ENCODE measurements around the gene CADM2.

Gene CADM2

DNA sequence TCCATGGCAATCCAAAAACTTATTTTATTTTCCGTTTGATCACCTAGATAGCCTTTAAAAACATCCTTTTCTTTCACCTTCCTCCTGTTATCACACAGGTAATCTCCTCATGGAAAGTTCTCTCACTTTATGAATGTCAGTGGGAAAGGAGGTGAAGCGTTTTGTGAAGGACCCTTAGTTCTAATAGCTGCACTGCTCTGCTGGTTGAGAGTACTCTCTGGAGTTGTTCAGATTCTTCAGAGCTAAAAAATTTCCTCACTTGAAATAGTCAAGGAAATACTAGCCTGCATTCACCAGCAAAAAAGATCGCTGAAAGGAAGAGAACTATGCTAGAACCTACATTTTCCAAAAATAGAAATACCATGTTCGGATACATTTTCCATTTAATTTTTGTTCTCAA, 1097.2 kb downstream of the CADM2 start:
- ChIA-PET POLR2A (no interaction called here), CTCF (no interaction called here)
- TF ChIP-seq, protein P1, sequence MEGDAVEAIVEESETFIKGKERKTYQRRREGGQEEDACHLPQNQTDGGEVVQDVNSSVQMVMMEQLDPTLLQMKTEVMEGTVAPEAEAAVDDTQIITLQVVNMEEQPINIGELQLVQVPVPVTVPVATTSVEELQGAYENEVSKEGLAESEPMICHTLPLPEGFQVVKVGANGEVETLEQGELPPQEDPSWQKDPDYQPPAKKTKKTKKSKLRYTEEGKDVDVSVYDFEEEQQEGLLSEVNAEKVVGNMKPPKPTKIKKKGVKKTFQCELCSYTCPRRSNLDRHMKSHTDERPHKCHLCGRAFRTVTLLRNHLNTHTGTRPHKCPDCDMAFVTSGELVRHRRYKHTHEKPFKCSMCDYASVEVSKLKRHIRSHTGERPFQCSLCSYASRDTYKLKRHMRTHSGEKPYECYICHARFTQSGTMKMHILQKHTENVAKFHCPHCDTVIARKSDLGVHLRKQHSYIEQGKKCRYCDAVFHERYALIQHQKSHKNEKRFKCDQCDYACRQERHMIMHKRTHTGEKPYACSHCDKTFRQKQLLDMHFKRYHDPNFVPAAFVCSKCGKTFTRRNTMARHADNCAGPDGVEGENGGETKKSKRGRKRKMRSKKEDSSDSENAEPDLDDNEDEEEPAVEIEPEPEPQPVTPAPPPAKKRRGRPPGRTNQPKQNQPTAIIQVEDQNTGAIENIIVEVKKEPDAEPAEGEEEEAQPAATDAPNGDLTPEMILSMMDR (IDR thresholded peaks at IDR 0.05; ENCODE audit: insufficient read depth, low read length, missing control alignments) = no peak
- no peak overlapping the region for H3K4me3 ChIP-seq (ENCODE audit: low read depth, low read length)
- DNase-seq (ENCODE audit: low read depth, low spot score) = no peak

DNA sequence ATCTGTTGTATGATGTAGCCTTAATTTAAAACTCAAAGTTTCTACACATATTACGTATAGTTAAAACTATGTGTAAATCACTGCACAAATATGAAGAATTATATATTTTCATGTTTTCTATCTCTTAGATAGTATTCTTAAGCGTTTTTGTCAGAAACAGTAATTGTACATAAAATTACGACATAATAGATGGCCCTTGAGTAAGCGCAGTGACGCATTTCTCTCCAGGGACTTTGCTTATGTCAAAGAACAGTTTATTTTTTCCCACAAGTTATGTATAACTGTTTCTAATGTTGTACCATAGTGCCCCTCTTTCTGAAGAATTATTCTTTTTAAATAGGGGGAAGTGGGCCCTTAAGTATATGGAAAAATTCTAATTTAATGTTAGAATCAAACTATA, 1098.2 kb downstream of the CADM2 start:
- no peak overlapping the region for H3K4me3 ChIP-seq (ENCODE audit: low read depth, low read length)
- CTCF ChIA-PET = no interaction called here
- POLR2A ChIA-PET = no interaction called here
- TF ChIP-seq, protein P1 (IDR thresholded peaks at IDR 0.05; ENCODE audit: insufficient read depth, low read length, missing control alignments) = no peak
- DNase-seq (ENCODE audit: low read depth, low spot score) = no peak

DNA sequence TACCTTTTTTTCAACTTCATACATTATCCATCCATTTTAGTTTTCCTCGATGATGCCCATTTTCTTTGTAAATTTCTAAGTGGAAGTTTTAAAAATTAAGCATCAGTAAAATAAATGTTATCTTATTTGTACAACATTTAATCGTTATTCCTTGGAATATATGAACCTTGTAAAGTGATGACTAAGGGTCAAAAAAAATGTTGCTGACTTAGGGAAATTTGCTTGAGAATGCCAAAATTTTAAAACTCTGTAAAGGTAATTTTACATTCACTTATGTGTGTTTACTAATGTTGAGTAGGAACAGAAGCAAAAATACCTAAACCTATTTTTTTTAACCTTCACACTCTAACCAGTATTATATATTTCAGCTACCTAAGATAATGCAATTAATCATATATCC, 1115.0 kb downstream of the CADM2 start:
- ChIA-PET POLR2A (no interaction called here), CTCF (no interaction called here)
- TF ChIP-seq, protein P1 (IDR thresholded peaks at IDR 0.05; ENCODE audit: insufficient read depth, low read length, missing control alignments) = no peak
- no peak for DNase-seq (ENCODE audit: low read depth, low spot score)
- no peak overlapping the region for H3K4me3 ChIP-seq (ENCODE audit: low read depth, low read length)

DNA sequence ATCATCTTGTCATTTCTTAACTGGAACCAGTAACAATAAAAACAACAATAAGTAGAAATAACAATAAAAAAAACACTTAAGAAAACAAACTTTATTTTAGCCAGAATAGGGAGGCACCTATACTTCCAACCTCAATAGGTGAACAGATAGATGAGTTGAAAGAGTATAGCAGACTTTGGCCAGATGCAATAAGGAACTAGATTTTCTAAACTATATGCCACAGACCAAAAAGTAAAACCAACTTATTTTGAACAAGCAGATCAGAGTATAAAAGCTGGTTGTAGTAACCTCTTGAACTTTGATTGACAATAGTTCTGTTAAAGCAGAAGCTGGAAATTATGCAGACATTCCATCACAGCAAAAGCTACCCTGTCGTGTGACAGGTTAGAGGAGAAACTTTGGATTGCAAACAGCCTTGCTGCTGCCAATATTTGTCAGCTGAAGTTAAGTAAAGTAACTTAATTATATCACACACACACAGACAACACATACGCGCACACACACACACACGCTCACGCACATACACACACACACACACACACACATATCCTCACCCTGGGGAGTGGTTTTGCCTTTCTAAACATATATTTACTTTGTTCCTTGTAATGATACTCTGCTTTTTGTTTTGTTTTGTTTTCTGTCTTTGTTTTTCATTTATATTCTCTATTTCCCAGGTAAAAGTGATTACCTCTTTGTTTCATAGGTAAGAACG, 1128.5 kb downstream of the CADM2 start:
- no peak overlapping the region for H3K4me3 ChIP-seq (ENCODE audit: low read depth, low read length)
- no peak for DNase-seq (ENCODE audit: low read depth, low spot score)
- CTCF ChIA-PET = no interaction called here
- POLR2A ChIA-PET = no interaction called here
- TF ChIP-seq, protein P1 (IDR thresholded peaks at IDR 0.05; ENCODE audit: insufficient read depth, low read length, missing control alignments) = no peak

DNA sequence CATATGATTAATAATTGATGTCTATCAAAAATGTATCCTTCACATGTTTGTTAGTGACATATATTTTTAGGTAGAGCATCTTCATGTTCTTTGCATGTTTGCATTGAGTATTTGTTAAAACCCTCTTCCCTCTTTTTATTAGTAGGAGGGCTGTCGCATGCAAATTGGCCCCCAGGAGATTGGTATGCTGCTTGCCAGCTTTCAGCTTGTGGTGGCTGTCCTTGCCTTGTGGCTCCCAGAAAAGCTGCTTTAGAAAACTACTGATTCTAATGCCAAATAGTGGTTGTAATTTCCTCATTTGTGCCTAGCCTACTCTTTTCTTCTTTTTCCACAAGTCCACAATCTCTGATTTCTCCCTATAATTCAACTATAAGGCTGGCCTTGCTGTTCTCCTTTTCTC, 1145.4 kb downstream of the CADM2 start:
- no peak for DNase-seq (ENCODE audit: low read depth, low spot score)
- CTCF ChIA-PET = no interaction called here
- TF ChIP-seq, protein P1 (IDR thresholded peaks at IDR 0.05; ENCODE audit: insufficient read depth, low read length, missing control alignments) = no peak
- POLR2A ChIA-PET = no interaction called here
- no peak overlapping the region for H3K4me3 ChIP-seq (ENCODE audit: low read depth, low read length)

DNA sequence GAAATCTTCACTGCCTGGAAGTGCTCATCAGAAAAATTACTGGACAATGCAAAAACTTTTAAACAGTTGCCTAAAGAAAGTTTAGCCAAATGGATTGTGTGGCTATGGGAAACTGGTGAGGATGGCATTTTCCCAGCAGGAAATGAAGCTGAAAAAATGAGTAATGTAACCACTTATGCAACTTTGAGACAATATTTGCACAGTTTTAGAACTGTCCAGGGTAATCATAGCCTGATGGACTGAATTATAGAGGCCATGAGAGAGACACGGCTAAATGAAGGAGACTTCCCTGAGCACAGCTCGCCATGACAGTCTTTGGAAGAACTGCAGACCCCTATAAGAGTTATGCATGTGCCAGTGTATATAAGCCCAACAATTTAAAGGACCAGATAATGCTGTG, 1150.6 kb downstream of the CADM2 start:
- TF ChIP-seq, protein P1 (IDR thresholded peaks at IDR 0.05; ENCODE audit: insufficient read depth, low read length, missing control alignments) = no peak
- H3K4me3 ChIP-seq (ENCODE audit: low read depth, low read length) = no peak overlapping the region
- no peak for DNase-seq (ENCODE audit: low read depth, low spot score)
- ChIA-PET CTCF (no interaction called here), POLR2A (no interaction called here)
